Measurements from ENCODE around the gene FTO.

FTO gene

GRCh38 chr16:53876811-53877210 is 172.9 kb downstream of the FTO start:
- H3K23ac ChIP-seq (ENCODE audit: low read depth, low read length, poor library complexity), result no peak overlapping the region
- no CpG with 5 or more reads among the region's 5 CpGs for WGBS, 2 donors (ENCODE audit: extremely low coverage in 2 of 2, insufficient read length in 2 of 2, insufficient replicate concordance in 1 of 2)

GRCh38 chr16:53878216-53878615 is 174.3 kb downstream of the FTO start:
- Histone ChIP-seq H2AFZ (ENCODE audit: low read length) (no peak overlapping the region), H3K18ac (ENCODE audit: low read length) (no peak overlapping the region), H3K9ac (ENCODE audit: low read depth, low read length, poor library complexity) (no peak overlapping the region), H2BK5ac (ENCODE audit: low read length) (no peak overlapping the region), H3K27me3 (ENCODE audit: control insufficient read depth in 3 of 3, insufficient read depth in 3 of 3, low read depth in 1 of 3, low read length in 3 of 3) (no peaks in the 10 kb centered on the region), H3K4me3 (ENCODE audit: low read length in 2 of 2) (no peak overlapping the region), H3K4me1 (ENCODE audit: control insufficient read depth in 2 of 2, insufficient read depth in 1 of 2, low read depth in 1 of 2, low read length in 2 of 2) (no peaks in the 10 kb centered on the region), H2AK5ac (ENCODE audit: low read depth, low read length) (no peak overlapping the region), H3K79me1 (ENCODE audit: low read depth, low read length) (no peaks in the 10 kb centered on the region), H3K4ac (ENCODE audit: low read length) (no peak overlapping the region), H2BK12ac (ENCODE audit: low read length) (no peak overlapping the region), H3K4me2 (ENCODE audit: insufficient read depth, low read length, poor library complexity, severe bottlenecking) (no peak overlapping the region), H3K9me3 (replicated peaks in 1 of 2; ENCODE audit: control insufficient read depth in 2 of 2, insufficient read depth in 1 of 2, low read depth in 1 of 2, low read length in 2 of 2) (no peaks in the 10 kb centered on the region), H3K36me3 (replicated peaks in 1 of 2; ENCODE audit: control insufficient read depth in 2 of 2, insufficient read depth in 2 of 2, low read length in 2 of 2) (peaks cover 5 to 20% of the 10 kb centered on the region in 2 donors), H3K14ac (ENCODE audit: low read length) (no peak overlapping the region), H3K27ac (replicated peaks; ENCODE audit: low read length) (no peak overlapping the region), H4K91ac (ENCODE audit: low read depth, low read length, poor library complexity) (no peak overlapping the region), H4K8ac (ENCODE audit: low read depth, low read length) (no peak overlapping the region), H3K23ac (ENCODE audit: low read depth, low read length, poor library complexity) (no peak overlapping the region), H2BK120ac (ENCODE audit: low read depth, low read length) (no peak overlapping the region), H2BK15ac (ENCODE audit: low read length) (no peak overlapping the region)
- no CpG with 5 or more reads among the region's 4 CpGs for WGBS, 2 donors (ENCODE audit: extremely low coverage in 2 of 2, insufficient read length in 2 of 2, insufficient replicate concordance in 1 of 2)
- DNase-seq (ENCODE audit: low spot score), result no peak

More at GRCh38 chr16:53876811-53877210, 172.9 kb downstream of the FTO start:
- Histone ChIP-seq H3K4me1 (ENCODE audit: control insufficient read depth in 2 of 2, insufficient read depth in 1 of 2, low read depth in 1 of 2, low read length in 2 of 2) (peaks cover 0 to 8% of the 10 kb centered on the region in 2 donors), H3K4me2 (ENCODE audit: insufficient read depth, low read length, poor library complexity, severe bottlenecking) (no peak overlapping the region), H3K9me3 (replicated peaks in 1 of 2; ENCODE audit: control insufficient read depth in 2 of 2, insufficient read depth in 1 of 2, low read depth in 1 of 2, low read length in 2 of 2) (no peaks in the 10 kb centered on the region), H3K14ac (ENCODE audit: low read length) (no peak overlapping the region), H4K8ac (ENCODE audit: low read depth, low read length) (no peak overlapping the region), H3K4me3 (ENCODE audit: low read length in 2 of 2) (no peak overlapping the region), H3K27me3 (ENCODE audit: control insufficient read depth in 3 of 3, insufficient read depth in 3 of 3, low read depth in 1 of 3, low read length in 3 of 3) (no peaks in the 10 kb centered on the region), H2BK5ac (ENCODE audit: low read length) (no peak overlapping the region), H2BK15ac (ENCODE audit: low read length) (no peak overlapping the region), H2BK12ac (ENCODE audit: low read length) (no peak overlapping the region), H2AFZ (ENCODE audit: low read length) (no peak overlapping the region), H3K4ac (ENCODE audit: low read length) (no peak overlapping the region), H3K36me3 (replicated peaks in 1 of 2; ENCODE audit: control insufficient read depth in 2 of 2, insufficient read depth in 2 of 2, low read length in 2 of 2) (peaks cover 5 to 19% of the 10 kb centered on the region in 2 donors), H3K18ac (ENCODE audit: low read length) (no peak overlapping the region), H3K27ac (replicated peaks; ENCODE audit: low read length) (no peak overlapping the region), H3K79me1 (ENCODE audit: low read depth, low read length) (no peaks in the 10 kb centered on the region), H3K9ac (ENCODE audit: low read depth, low read length, poor library complexity) (no peak overlapping the region), H2AK5ac (ENCODE audit: low read depth, low read length) (no peak overlapping the region), H2BK120ac (ENCODE audit: low read depth, low read length) (no peak overlapping the region), H4K91ac (ENCODE audit: low read depth, low read length, poor library complexity) (no peak overlapping the region)
- DNase-seq (ENCODE audit: low spot score), result no peak

- Histone ChIP-seq H3K27ac (replicated peaks; ENCODE audit: low read length) (no peak overlapping the region), H2AK5ac (ENCODE audit: low read depth, low read length) (no peak overlapping the region), H3K4me2 (ENCODE audit: insufficient read depth, low read length, poor library complexity, severe bottlenecking) (no peak overlapping the region), H4K91ac (ENCODE audit: low read depth, low read length, poor library complexity) (no peak overlapping the region), H3K9me3 (replicated peaks in 1 of 2; ENCODE audit: control insufficient read depth in 2 of 2, insufficient read depth in 1 of 2, low read depth in 1 of 2, low read length in 2 of 2) (no peaks in the 10 kb centered on the region), H3K79me1 (ENCODE audit: low read depth, low read length) (no peaks in the 10 kb centered on the region), H3K4me3 (ENCODE audit: low read length in 2 of 2) (no peak overlapping the region), H2BK5ac (ENCODE audit: low read length) (no peak overlapping the region), H2BK12ac (ENCODE audit: low read length) (no peak overlapping the region), H3K23ac (ENCODE audit: low read depth, low read length, poor library complexity) (no peak overlapping the region), H2AFZ (ENCODE audit: low read length) (no peak overlapping the region), H3K9ac (ENCODE audit: low read depth, low read length, poor library complexity) (no peak overlapping the region), H3K27me3 (ENCODE audit: control insufficient read depth in 3 of 3, insufficient read depth in 3 of 3, low read depth in 1 of 3, low read length in 3 of 3) (no peaks in the 10 kb centered on the region), H3K4ac (ENCODE audit: low read length) (no peak overlapping the region), H3K36me3 (replicated peaks in 1 of 2; ENCODE audit: control insufficient read depth in 2 of 2, insufficient read depth in 2 of 2, low read length in 2 of 2) (peaks cover 5 to 18% of the 10 kb centered on the region in 2 donors), H4K8ac (ENCODE audit: low read depth, low read length) (no peak overlapping the region), H3K4me1 (ENCODE audit: control insufficient read depth in 2 of 2, insufficient read depth in 1 of 2, low read depth in 1 of 2, low read length in 2 of 2) (no peaks in the 10 kb centered on the region), H2BK15ac (ENCODE audit: low read length) (no peak overlapping the region), H3K18ac (ENCODE audit: low read length) (no peak overlapping the region), H3K14ac (ENCODE audit: low read length) (no peak overlapping the region), H2BK120ac (ENCODE audit: low read depth, low read length) (no peak overlapping the region)
- DNase-seq (ENCODE audit: low spot score), result no peak
- WGBS, 2 donors (ENCODE audit: extremely low coverage in 2 of 2, insufficient read length in 2 of 2, insufficient replicate concordance in 1 of 2), result no CpG with 5 or more reads among the region's 2 CpGs
Measured at GRCh38 chr16:53881371-53881770, 177.4 kb downstream of the FTO start.

- H2AK5ac ChIP-seq (ENCODE audit: low read depth, low read length), result no peak overlapping the region
- no peak overlapping the region for H3K4ac ChIP-seq (ENCODE audit: low read length)
- no peak overlapping the region for H3K23ac ChIP-seq (ENCODE audit: low read depth, low read length, poor library complexity)
- no peak overlapping the region for H2BK120ac ChIP-seq (ENCODE audit: low read depth, low read length)
- H3K9me3 ChIP-seq (replicated peaks in 1 of 2; ENCODE audit: control insufficient read depth in 2 of 2, insufficient read depth in 1 of 2, low read depth in 1 of 2, low read length in 2 of 2), result no peaks in the 10 kb centered on the region
- WGBS, 2 donors (ENCODE audit: extremely low coverage in 2 of 2, insufficient read length in 2 of 2, insufficient replicate concordance in 1 of 2), result no CpG with 5 or more reads among the region's 1 CpG
- peaks cover 3 to 18% of the 10 kb centered on the region in 2 donors for H3K36me3 ChIP-seq (replicated peaks in 1 of 2; ENCODE audit: control insufficient read depth in 2 of 2, insufficient read depth in 2 of 2, low read length in 2 of 2)
- no peak overlapping the region for H2BK12ac ChIP-seq (ENCODE audit: low read length)
- no peak overlapping the region for H3K14ac ChIP-seq (ENCODE audit: low read length)
- no peak overlapping the region for H3K4me3 ChIP-seq (ENCODE audit: low read length in 2 of 2)
- H2AFZ ChIP-seq (ENCODE audit: low read length), result no peak overlapping the region
- DNase-seq (ENCODE audit: low spot score), result no peak
- H2BK5ac ChIP-seq (ENCODE audit: low read length), result no peak overlapping the region
- no peak overlapping the region for H4K8ac ChIP-seq (ENCODE audit: low read depth, low read length)
- H3K18ac ChIP-seq (ENCODE audit: low read length), result no peak overlapping the region
- H3K4me1 ChIP-seq (ENCODE audit: control insufficient read depth in 2 of 2, insufficient read depth in 1 of 2, low read depth in 1 of 2, low read length in 2 of 2), result no peaks in the 10 kb centered on the region
- no peaks in the 10 kb centered on the region for H3K27me3 ChIP-seq (ENCODE audit: control insufficient read depth in 3 of 3, insufficient read depth in 3 of 3, low read depth in 1 of 3, low read length in 3 of 3)
- no peak overlapping the region for H4K91ac ChIP-seq (ENCODE audit: low read depth, low read length, poor library complexity)
- no peaks in the 10 kb centered on the region for H3K79me1 ChIP-seq (ENCODE audit: low read depth, low read length)
- no peak overlapping the region for H3K27ac ChIP-seq (replicated peaks; ENCODE audit: low read length)
- H3K9ac ChIP-seq (ENCODE audit: low read depth, low read length, poor library complexity), result no peak overlapping the region
- no peak overlapping the region for H3K4me2 ChIP-seq (ENCODE audit: insufficient read depth, low read length, poor library complexity, severe bottlenecking)
- no peak overlapping the region for H2BK15ac ChIP-seq (ENCODE audit: low read length)
Measured at GRCh38 chr16:53882310-53882709, 178.4 kb downstream of the FTO start.

Measured in neuronal stem cell (in vitro differentiated cells).